A549 (cell line): Measurements from ENCODE around the gene NRXN3. TPM values are rescaled to one million over a fixed set of nuclear protein-coding genes. Genes with fewer than 3 reads are reported as not detected.

Source experiments
- ATAC-seq, 2 experiments: fragments of 200-7000 bp in 1 of 2; fragments of >200 bp in 1 of 2; cut with Nextera tagmentation in 1 of 2; cut with Tn5 transposase in 1 of 2; 3 replicates each; pipeline versions ENCODE4 v1.8.0 to v1.9.1; 2018 to 2020; ENCODE audit warnings: mild to moderate bottlenecking in 1 of 2, moderate library complexity in 1 of 2
- CTCF ChIA-PET: fragments of 300-600 bp; sonication (Branson Sonifier 250); formaldehyde crosslinking; extraction: SDS; loops from one replicate; lab custom pipeline; 2021; ENCODE audit warnings: antibody characterized with exemption, inconsistent platforms; lab: Yijun Ruan, JAX
- POLR2A ChIA-PET: fragments of 350-600 bp; formaldehyde crosslinking; extraction: SDS; loops from one replicate; lab custom pipeline; 2021; ENCODE audit warnings: antibody characterized with exemption, inconsistent platforms; lab: Yijun Ruan, JAX
- DNase-seq, 2 experiments: peaks; one replicate each; pipeline versions ENCODE4 v3.0.0 to v3.0.0-alpha.2; 2011 to 2016; ENCODE audit warnings: low read depth in 1 of 2, low spot score in 1 of 2
- FAIRE-seq: peaks from 2 replicates; lab custom pipeline; 2011; peaks lifted over from hg19 to GRCh38; lab: Jason Lieb, UNC
- H3K27ac ChIP-seq, 2 experiments: fragments of >200 bp; sonication (Bioruptor Twin); formaldehyde crosslinking; 3 replicates each; pipeline ENCODE4 v1.5.1; 2016 to 2017
- H3K4me1 ChIP-seq: fragments of >200 bp; sonication (Bioruptor Twin); formaldehyde crosslinking; 3 replicates; pipeline ENCODE4 v1.6.1; 2016
- H3K4me2 ChIP-seq: fragments of >200 bp; sonication (Bioruptor Twin); formaldehyde crosslinking; 3 replicates; pipeline ENCODE4 v1.6.1; 2016
- H3K4me3 ChIP-seq: fragments of >200 bp; sonication (Bioruptor Twin); formaldehyde crosslinking; 3 replicates; pipeline ENCODE4 v1.5.1; 2016
- H3K9me3 ChIP-seq: fragments of >200 bp; sonication (Bioruptor Twin); formaldehyde crosslinking; 3 replicates; pipeline ENCODE4 v1.6.1; 2016
- BCL3 ChIP-seq: fragments of >200 bp; sonication (Bioruptor Twin); formaldehyde crosslinking; IDR thresholded peaks from 3 replicates; pipeline ENCODE4 v1.6.1; 2016
- CBX2 ChIP-seq: fragments of 200-600 bp; sonication (generic); IDR thresholded peaks from 2 replicates; pipeline ENCODE4 v1.6.1; 2016; ENCODE audit warnings: low read depth, mild to moderate bottlenecking, borderline replicate concordance
- CEBPB ChIP-seq, 2 experiments: fragments of >200 bp in 1 of 2; sonication (Bioruptor Twin) in 1 of 2; formaldehyde crosslinking in 1 of 2; IDR thresholded peaks; 2 replicates each; pipeline ENCODE4 v1.6.1; 2012 to 2016
- ESRRA ChIP-seq: fragments of 150-350 bp; IDR thresholded peaks from 2 replicates; pipeline ENCODE4 v1.6.1; 2014; ENCODE audit warnings: mild to moderate bottlenecking, low read length, borderline replicate concordance
- FOSL2 ChIP-seq, 2 experiments: fragments of 450-650 bp in 1 of 2; fragments of >200 bp in 1 of 2; sonication (Bioruptor Twin) in 1 of 2; formaldehyde crosslinking; IDR thresholded peaks; 2 replicates each; pipeline versions ENCODE4 v1.5.0 to v1.6.1; 2016 to 2020; ENCODE audit warnings: mild to moderate bottlenecking in 1 of 2, moderate library complexity in 1 of 2
- FOXS1 ChIP-seq: fragments of 250-450 bp; sonication (Bioruptor Pico); IDR thresholded peaks from 2 replicates; pipeline ENCODE4 v1.5.0; 2020; ENCODE audit warnings: mild to moderate bottlenecking, moderate library complexity
- GATA3 ChIP-seq: IDR thresholded peaks from 2 replicates; pipeline ENCODE4 v1.6.1; 2012; ENCODE audit warnings: borderline replicate concordance
- HOXB5 ChIP-seq: fragments of 250-450 bp; sonication (Bioruptor Pico); IDR thresholded peaks from 2 replicates; pipeline ENCODE4 v1.5.0; 2020; ENCODE audit warnings: mild to moderate bottlenecking, moderate library complexity
- JUN ChIP-seq, 2 experiments: fragments of >200 bp; sonication (Bioruptor Twin); formaldehyde crosslinking; IDR thresholded peaks; 2 replicates in 1 of 2; 3 replicates in 1 of 2; pipeline ENCODE4 v1.6.1; 2016 to 2017
- KDM1A ChIP-seq: fragments of 200-600 bp; sonication (generic); IDR thresholded peaks from 2 replicates; pipeline ENCODE4 v1.6.1; 2016; ENCODE audit warnings: low read depth, mild to moderate bottlenecking
- MAFK ChIP-seq: fragments of 450-650 bp; IDR thresholded peaks from 2 replicates; pipeline ENCODE4 v1.6.1; 2014; ENCODE audit not compliant: partially characterized antibody
- NFE2L2 ChIP-seq: fragments of 150-350 bp; conservative IDR thresholded peaks from 2 replicates; pipeline ENCODE4 v1.6.1; 2014; ENCODE audit warnings: low read length
- NPAS2 ChIP-seq: fragments of 250-450 bp; sonication (Bioruptor Pico); IDR thresholded peaks from 2 replicates; pipeline ENCODE4 v1.8.0; 2022; ENCODE audit warnings: mild to moderate bottlenecking, moderate library complexity, borderline replicate concordance
- NR3C1 ChIP-seq: fragments of >200 bp; sonication (Bioruptor Twin); formaldehyde crosslinking; IDR thresholded peaks from 3 replicates; pipeline ENCODE4 v1.6.1; 2017
- POLR2A ChIP-seq: IDR thresholded peaks from 2 replicates; pipeline ENCODE4 v1.6.1; 2012; ENCODE audit warnings: mild to moderate bottlenecking, low read length
- POLR2AphosphoS2 ChIP-seq: conservative IDR thresholded peaks from 2 replicates; pipeline ENCODE4 v1.6.1; 2012; ENCODE audit warnings: low read length, improper control_type of control experiment, inconsistent platforms
- RAD21 ChIP-seq, 2 experiments: fragments of >200 bp in 1 of 2; sonication (Bioruptor Twin) in 1 of 2; formaldehyde crosslinking in 1 of 2; IDR thresholded peaks in 1 of 2; conservative IDR thresholded peaks in 1 of 2; 2 replicates in 1 of 2; 3 replicates in 1 of 2; pipeline ENCODE4 v1.6.1; 2012 to 2018; ENCODE audit warnings: inconsistent platforms in 1 of 2
- RARB ChIP-seq: fragments of 250-450 bp; sonication (Bioruptor Pico); IDR thresholded peaks from 2 replicates; pipeline ENCODE4 v1.8.0; 2021; ENCODE audit warnings: mild to moderate bottlenecking, moderate library complexity
- RNF2 ChIP-seq: fragments of 200-600 bp; sonication (generic); IDR thresholded peaks from 2 replicates; pipeline ENCODE4 v1.6.1; 2016; ENCODE audit warnings: low read depth, mild to moderate bottlenecking, antibody characterized with exemption, moderate library complexity, borderline replicate concordance
- ZSCAN20 ChIP-seq: fragments of 250-450 bp; sonication (Bioruptor Pico); IDR thresholded peaks from 2 replicates; pipeline ENCODE4 v1.8.0; 2022; ENCODE audit warnings: mild to moderate bottlenecking, moderate library complexity
- WGBS: methylation state at CpG from one replicate; pipeline ENCODE4 v1.1.6; 2017; ENCODE audit errors: missing lambda C conversion rate; 5-methylcytosine and 5-hydroxymethylcytosine counted together
- polyA plus RNA-seq, 4 experiments: library from polyadenylated mRNA; depleted of rRNA in 3 of 4; stranded (reverse); fragments of >200 nt; fragmentation: RNase III in 1 of 4; extraction: RNeasy Plus Mini Kit Qiagen cat#74134 plus additional on column Dnase treatment in 1 of 4; gene quantifications; 2 replicates in 3 of 4; 3 replicates in 1 of 4; pipeline ENCODE4 v1.2.3, GENCODE V29; 2011 to 2017
- TF ChIP-seq, protein P1 (sequence below): fragments of 150-350 bp; IDR thresholded peaks from 2 replicates; pipeline ENCODE4 v1.6.1; 2014; ENCODE audit warnings: low read depth, mild to moderate bottlenecking, low read length
- TF ChIP-seq, protein P2 (sequence below): IDR thresholded peaks from 2 replicates; pipeline ENCODE4 v1.6.1; 2012; ENCODE audit warnings: low read depth, borderline replicate concordance

The NRXN3 gene
- polyA plus RNA-seq, 2 of the 4 experiments (the other 2 are of a cell fraction) = 0.62 to 2.3 TPM

DNA sequence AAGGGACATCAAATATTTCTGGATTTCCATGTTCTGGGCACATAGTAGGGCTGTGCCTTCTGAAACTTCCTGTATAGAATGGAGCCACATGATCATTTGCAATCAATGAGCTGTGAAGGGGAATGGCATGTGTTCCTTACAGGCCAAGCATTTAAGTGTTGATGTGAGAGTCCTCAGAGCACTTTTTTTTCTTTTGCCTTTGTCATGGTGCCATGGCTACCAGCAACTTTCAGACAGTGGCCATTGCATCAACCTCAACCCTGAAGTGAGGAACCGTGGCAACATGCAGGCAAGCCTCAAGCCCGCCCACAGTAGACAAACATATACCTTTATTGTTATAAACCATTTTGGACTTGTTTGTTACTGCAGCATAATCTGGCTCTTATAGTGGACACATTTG is 948.1 kb downstream of the NRXN3 start:
- WGBS = 3% methylated on average over 2 of the region's 2 CpGs
- TF ChIP-seq ZSCAN20 (no peak), POLR2AphosphoS2 (no peak), FOXS1 (CRISPR knock-in tag) (no peak), FOSL2 (IDR thresholded peaks at IDR 0.05) (no peak), FOSL2 (CRISPR knock-in tag; IDR thresholded peaks at IDR 0.05) (no peak), POLR2A (no peak), NFE2L2 (no peak), GATA3 (no peak), CEBPB (IDR thresholded peaks at IDR 0.05) (no peak), RARB (CRISPR knock-in tag) (no peak), HOXB5 (no peak)
- TF ChIP-seq, protein P1, sequence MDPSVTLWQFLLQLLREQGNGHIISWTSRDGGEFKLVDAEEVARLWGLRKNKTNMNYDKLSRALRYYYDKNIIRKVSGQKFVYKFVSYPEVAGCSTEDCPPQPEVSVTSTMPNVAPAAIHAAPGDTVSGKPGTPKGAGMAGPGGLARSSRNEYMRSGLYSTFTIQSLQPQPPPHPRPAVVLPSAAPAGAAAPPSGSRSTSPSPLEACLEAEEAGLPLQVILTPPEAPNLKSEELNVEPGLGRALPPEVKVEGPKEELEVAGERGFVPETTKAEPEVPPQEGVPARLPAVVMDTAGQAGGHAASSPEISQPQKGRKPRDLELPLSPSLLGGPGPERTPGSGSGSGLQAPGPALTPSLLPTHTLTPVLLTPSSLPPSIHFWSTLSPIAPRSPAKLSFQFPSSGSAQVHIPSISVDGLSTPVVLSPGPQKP = no peak
- no peaks in the 10 kb centered on the region for H3K9me3 ChIP-seq
- H3K4me3 ChIP-seq = no peak overlapping the region
- DNase-seq = no peak
- no peak overlapping the region for H3K4me2 ChIP-seq
- POLR2A ChIA-PET = no interaction called here
- no peak for FAIRE-seq
- CTCF ChIA-PET = interaction anchor here (1.1 kb wide), 1 partner anchor 158 kb away, joined by 3 read pairs; no protein-coding TSS in a partner anchor
- ATAC-seq = no peak
- H3K4me1 ChIP-seq = no peaks in the 10 kb centered on the region
- H3K27ac ChIP-seq = no peak overlapping the region

GRCh38 chr14:79134361-79134760 is 964.2 kb downstream of the NRXN3 start:
- H3K4me2 ChIP-seq = no peak overlapping the region
- no peak for FAIRE-seq
- ChIA-PET CTCF (no interaction called here), POLR2A (no interaction called here)
- H3K9me3 ChIP-seq = no peaks in the 10 kb centered on the region
- no peak overlapping the region for H3K27ac ChIP-seq
- no peaks in the 10 kb centered on the region for H3K4me1 ChIP-seq
- DNase-seq = no peak
- no peak for TF ChIP-seq MAFK
- TF ChIP-seq, protein P2, sequence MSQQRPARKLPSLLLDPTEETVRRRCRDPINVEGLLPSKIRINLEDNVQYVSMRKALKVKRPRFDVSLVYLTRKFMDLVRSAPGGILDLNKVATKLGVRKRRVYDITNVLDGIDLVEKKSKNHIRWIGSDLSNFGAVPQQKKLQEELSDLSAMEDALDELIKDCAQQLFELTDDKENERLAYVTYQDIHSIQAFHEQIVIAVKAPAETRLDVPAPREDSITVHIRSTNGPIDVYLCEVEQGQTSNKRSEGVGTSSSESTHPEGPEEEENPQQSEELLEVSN = no peak
- TF ChIP-seq POLR2AphosphoS2 = no peak
- no peak for TF ChIP-seq JUN (IDR thresholded peaks at IDR 0.05)
- no peak for TF ChIP-seq RARB (CRISPR knock-in tag)
- no peak for TF ChIP-seq NR3C1
- no peak for TF ChIP-seq RNF2
- TF ChIP-seq BCL3 = no peak
- no peak for TF ChIP-seq CBX2
- TF ChIP-seq NPAS2 (CRISPR knock-in tag) = no peak
- TF ChIP-seq FOXS1 (CRISPR knock-in tag) = no peak
- no peak for TF ChIP-seq HOXB5
- TF ChIP-seq ZSCAN20 = no peak
- TF ChIP-seq RAD21 (conservative IDR thresholded peaks at IDR 0.05 in 1 of 2, IDR thresholded peaks at IDR 0.05 in 1 of 2) = no peak
- no peak for TF ChIP-seq ESRRA
- TF ChIP-seq KDM1A = no peak
- no peak for ATAC-seq
- no peak overlapping the region for H3K4me3 ChIP-seq
- WGBS = 4% methylated on average over 3 of the region's 3 CpGs
